ENCODE data around the gene EXOSC2.

EXOSC2 gene

DNA sequence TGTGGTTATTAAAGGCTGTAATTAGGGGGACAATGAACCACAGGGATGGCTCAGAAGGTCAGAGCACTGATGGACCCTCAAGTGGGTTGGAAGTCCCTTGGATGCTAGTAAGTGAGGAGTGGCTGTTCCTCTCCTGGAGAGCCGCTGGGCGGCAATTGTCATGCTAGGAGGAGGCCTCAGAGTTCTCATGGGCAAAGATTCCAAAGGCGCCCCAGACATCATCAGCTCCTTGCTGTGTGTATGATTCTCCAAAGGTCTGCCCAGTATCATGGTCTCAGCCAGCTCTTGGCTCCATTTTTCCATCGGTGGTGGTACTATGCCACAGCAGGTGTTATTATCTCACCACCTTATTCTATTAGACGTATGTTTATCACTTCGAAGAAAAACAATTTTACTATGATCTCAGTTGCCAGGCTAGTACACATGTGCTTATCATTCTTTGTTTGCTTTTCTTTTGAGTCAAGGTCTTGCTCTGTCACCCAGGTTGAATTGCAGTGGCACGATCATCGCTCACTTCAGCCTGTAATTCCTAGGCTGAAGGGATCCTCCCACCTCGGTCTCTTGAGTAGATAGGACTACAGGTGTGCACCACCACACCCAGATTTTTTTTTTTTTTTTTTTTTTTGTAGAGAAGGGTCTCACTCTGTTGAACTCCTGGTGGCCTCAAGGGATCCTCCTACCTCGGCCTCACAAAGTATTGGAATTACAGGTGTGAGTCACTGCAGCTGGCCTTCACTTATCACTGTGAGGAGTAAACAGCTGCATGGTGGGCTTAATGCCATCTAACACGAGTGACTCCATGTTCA, 46.8 kb downstream of the EXOSC2 start:
- no peak for DNase-seq

DNA sequence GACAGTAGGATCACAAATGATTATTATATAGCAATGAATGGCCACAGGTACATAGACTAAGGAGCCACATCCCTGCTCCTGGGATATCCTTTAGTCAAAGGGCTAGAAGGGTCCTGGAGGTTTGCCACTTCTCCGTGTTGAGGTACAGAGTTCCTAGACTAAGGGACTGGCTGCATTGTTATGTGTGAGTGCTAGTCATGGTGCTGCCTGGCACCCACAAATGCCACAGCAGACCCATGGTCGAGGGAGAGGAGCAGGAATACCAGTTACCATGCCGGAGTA, 47.4 kb downstream of the EXOSC2 start:
- DNase-seq = no peak

DNA sequence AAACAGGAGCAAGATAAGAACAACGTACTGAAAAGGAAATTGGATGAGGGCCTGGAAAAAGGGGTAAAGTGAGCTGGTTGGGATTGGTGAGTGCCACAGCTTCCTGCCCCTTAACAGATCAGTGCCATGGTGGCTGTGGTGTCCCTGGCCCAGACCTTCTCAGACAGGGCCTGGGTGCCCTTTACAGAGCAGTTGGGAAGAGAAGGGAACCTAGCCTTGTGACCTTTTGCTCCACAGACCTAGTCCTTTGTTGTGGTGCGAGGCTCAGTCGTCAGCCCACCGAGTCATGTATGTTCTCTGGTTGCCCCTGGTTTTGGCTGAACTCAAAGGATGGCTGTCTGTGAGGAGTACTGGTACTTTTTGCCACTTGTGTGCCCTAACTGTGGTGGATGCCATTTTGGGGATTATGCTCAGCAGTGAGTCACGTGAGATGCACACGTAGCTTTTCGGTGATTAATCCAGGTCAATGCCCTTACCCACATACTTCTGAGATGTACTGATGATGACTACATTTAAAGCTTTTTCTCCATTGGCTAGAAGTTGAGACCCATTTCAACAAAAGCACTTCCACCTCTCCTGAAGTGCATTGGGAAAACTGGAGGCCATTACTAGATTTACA, 48.4 kb downstream of the EXOSC2 start:
- no peak for DNase-seq

DNA sequence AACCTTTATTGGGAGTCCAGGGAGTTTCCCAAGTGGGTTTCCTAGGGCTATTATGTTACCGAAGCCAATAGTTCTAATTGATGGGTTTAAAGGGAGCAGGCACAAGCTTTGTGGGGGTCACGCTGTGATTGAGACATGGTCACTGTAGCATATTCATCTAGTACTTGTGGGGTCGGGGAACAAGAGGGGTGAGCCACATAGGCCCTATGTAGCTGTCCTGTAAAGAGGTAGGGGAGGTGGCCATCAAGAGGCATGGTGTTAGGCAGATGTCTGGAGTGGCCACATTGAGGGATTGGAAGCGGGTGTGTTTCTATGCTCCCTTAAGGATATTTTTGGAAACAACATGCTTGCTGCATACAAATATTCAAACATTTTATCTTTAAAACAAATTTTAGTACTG, 50.1 kb downstream of the EXOSC2 start:
- no peak for DNase-seq

DNA sequence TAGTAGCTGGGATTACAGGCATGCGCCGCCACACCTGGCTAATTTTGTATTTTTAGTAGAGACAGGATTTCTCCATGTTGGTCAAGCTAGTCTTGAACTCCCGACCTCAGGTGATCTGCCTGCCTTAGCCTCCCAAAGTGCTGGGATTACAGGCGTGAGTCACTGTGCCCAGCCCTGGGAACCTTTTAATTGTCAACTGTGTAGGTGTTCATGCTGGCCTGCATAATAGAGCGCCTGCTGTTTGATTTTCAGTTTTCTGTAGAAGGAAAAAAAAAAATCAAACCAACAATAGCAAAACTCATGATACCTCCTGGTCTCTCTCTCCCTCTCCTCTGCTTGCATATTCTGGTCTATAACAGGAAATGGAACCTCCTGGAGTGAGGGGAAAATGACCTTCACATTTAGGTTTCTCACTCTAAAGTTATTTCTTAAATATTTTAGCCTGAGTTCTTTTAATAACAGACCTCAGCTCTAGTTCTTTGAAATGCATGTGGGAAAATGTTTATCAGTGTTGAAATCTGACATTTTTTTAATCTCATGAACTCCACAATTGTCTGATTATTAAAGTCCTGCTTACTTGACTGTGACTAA, 51.7 kb downstream of the EXOSC2 start:
- DNase-seq = no peak

DNA sequence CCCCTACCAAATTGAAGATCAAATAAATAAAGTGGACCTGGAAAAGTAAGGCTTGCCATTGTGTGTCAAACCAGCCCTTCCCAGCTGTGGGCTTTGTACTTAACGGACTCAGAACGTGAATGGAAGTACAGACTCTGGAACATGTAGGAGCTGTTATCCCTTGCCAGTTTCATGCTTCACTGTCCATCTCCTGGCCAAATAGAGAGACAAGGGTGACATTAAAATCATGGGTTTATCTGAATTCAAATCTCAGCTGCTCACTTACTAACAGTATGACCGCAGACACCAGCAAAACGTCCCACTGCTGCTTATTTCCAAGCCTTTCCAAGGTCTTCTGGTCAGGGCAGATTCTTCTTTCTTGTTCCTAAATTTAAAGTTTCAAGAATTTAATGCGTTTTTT, 52.2 kb downstream of the EXOSC2 start:
- DNase-seq = no peak

DNA sequence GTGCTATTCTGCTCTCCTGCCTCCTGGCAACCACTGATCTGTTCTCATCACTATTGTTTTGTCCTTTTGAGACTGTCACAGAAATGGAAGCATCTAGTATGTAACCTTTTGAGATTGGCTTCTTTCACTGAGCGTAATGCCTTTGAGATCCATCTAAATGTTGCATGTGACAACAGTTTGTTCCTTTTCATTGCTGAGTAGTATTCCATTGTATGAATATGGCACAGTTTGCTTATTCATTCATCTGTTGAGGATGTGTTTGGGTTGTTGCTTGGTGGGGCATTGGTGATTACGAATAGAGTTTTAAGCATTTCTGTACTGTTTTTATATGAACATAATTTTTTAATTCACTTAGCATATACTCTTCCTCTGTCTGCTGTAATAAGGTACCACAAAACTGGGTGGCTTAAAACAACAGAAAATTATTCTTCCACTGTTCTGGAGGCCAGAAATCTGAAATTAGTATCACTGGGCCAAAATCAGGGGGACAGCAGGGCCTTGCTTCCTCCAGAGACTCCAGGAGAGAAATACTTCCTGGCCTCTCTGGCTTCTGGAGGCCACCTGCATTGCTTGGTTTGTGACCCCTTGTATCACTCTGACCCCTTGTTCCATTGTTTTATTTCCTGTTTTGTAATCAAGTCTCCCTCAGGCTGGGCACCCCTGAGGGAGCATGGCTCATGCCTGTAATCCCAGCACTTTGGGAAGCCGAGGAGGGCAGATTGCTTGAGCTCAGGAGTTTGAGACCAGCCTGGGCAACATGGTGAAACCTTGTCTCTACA, 53.0 kb downstream of the EXOSC2 start:
- no peak for DNase-seq

DNA sequence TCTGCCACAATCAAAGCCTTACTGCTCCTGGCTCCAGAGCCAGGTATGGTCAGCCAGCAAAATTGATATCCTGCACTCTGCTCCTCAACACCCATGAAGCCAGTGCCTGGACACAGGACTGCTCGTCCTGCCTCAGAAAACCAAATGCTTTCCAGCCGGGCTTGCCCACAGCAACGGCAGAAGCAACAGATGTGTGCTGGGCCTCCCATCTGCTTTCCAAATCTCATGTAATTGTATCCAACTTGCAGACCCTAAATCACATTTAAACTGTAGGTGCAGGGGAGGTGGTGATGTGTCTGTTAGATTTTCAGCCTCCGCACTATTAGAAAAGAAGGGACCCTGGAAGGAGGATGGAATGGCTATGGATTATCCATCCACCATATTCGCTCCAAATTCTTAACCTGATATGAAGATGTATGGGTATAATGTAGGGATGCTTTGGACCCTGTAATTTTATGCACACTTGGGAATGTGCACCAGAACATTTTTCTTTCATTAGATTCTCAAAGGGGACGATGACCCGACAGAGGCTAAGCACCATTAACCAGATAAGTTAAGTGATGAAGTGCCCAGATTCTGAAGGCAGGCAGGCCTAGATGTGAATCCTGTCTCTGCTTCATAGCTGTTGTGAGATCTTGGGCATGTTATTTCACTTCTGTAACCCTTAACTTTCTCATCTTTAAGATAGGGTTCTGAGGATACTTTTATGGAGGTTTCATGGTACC, 58.2 kb downstream of the EXOSC2 start:
- DNase-seq = no peak
